T47D (cell line): ENCODE measurements around the gene CARM1.

Experiments used
- DNase-seq, 2 experiments: peaks; one replicate each; pipeline versions ENCODE4 v3.0.0 to v3.0.0-alpha.2; 2011 to 2012; ENCODE audit warnings: low read depth in 1 of 2, low spot score in 1 of 2
- JUND ChIP-seq: IDR thresholded peaks from 2 replicates; pipeline ENCODE4 v1.6.1; 2012; ENCODE audit warnings: low read depth
- in situ Hi-C: cut with HindIII; loops from 2 replicates; pipeline ENCODE4 v1.10.0; 2016; ENCODE audit warnings: low sequenced_read_pairs, low pct_unique_long_range_greater_than_20kb

The CARM1 gene

DNA sequence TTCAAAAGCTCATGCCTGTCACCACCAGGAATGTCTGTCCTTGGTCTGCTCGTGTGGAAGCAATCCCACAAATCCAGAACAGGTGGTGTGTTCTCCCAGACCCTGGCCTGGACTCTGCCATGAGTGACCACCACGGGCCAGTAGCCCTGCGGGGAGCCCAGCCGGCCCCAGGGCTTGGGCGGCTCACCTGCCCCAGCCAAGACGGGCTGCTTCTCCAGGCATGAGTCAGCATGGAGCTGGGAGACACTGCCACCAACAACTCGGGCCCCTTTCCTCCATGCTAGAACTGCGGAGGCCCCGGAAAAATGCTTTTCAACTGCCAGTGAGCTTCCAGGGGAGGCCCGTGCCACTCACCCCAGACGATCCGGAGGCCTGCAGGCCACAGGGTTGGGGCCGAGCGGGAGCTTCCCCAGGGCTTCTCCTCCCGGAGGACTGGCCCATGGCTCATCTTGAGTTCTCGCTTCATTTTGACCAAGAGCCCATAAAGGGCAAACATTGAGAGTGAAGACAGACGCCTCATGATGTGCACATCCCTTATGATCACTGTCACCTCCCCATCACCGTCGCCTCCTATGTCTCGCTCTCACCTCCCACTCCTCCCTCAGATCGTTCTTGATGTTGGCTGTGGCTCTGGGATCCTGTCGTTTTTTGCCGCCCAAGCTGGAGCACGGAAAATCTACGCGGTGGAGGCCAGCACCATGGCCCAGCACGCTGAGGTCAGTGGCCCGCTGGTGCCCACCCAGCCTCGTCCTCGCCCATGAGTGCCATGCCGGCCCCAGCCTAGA, 40.4 kb downstream of the CARM1 start:
- in situ Hi-C loops, result no loop called here
- no peak for DNase-seq
- no peak for TF ChIP-seq JUND

DNA sequence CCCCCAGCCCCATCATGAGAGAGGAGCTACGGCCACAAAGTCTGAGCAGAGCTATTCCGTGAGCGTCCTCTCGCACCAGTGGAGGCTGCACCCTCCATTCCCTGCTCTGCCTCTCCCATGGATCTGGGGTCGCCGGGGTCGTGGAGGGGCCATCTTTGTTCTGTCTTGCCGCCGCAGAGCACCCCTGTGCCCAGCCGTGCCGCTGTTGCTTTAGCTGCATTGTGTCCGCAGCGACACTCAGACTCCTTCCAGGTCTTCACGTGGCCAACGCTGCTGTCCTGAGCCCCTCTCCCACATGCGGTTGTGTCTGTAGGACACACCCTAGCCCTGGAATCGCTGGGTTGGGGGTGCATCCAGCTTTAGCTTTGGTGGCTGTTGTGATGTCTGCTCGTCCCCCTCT, 41.3 kb downstream of the CARM1 start:
- no peak for TF ChIP-seq JUND
- in situ Hi-C loops, result no loop called here
- no peak for DNase-seq

DNA sequence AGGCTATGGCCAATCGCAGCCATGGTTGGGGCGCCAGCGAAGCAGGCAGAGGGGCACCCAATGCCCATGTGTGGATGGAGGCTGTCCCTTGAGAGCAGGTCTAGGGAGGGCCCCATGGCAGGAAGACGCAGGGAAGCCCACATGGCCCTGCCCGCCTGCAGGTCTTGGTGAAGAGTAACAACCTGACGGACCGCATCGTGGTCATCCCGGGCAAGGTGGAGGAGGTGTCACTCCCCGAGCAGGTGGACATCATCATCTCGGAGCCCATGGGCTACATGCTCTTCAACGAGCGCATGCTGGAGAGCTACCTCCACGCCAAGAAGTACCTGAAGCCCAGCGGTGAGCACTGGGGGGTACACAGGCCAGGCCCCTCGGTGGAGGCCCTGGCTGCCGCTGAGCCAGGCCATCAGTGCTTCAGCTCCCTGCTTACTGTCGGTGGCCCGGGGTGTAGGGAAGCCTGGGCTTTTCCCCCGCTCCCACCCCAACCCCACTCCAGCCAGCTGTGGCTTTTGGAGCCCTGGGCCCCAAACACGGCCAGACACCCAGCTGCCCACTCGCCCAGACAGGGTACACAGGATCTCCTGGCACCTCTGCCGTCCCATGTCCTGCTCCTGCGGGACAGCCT, 42.5 kb downstream of the CARM1 start:
- in situ Hi-C loops, result no loop called here
- no peak for DNase-seq
- TF ChIP-seq JUND, result no peak

GRCh38 chr19:10915130-10916091, 44.1 kb downstream of the CARM1 start:
- no peak for TF ChIP-seq JUND
- no peak for DNase-seq
- in situ Hi-C loops, result no loop called here

- in situ Hi-C loops, result no loop called here
- no peak for DNase-seq
- no peak for TF ChIP-seq JUND
These were observed 45.2 kb downstream of the CARM1 start for GRCh38 chr19:10916602-10917001.

- DNase-seq, result no peak
- in situ Hi-C loops, result no loop called here
- no peak for TF ChIP-seq JUND
These were observed 47.0 kb downstream of the CARM1 start for GRCh38 chr19:10918359-10918758.

DNA sequence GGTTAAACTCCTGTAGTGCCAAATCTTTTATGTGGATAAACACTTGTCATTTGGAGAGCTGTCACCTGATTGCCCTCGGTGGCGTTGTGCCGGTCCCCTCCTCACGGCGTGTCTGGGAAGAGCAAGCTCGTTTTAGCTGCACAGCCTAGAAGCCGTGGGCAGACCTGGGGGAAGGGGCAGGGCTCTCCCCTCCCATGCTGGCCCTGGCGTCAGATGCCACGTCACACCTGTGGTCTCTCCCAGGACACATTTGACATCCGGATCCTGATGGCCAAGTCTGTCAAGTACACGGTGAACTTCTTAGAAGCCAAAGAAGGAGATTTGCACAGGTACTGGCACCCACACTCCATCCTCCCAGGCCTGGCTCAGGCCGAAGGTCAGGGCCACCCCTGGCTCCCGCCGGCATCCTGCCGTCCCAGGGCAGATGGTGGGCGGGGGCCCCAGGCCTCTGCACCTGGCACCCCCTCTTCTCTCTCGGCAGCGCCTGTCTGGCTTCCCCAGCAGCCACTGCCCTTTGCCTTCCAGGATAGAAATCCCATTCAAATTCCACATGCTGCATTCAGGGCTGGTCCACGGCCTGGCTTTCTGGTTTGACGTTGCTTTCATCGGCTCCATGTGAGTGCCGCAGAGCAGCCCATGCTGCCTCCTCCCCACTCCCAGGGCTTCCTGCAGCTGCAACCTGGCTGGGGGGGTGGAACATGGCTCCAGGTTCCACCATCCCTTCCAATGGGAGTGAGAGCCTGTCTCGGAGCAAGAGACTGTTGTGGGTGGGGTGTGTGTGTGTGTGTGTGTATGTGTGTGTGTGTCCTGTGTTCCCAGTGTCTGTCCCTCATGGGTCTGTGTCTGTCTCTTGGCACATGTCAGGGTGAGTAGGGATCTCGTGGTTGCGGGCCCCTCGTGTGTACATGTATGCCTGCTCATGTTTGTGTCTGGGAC, 48.3 kb downstream of the CARM1 start:
- in situ Hi-C loops, result no loop called here
- DNase-seq, result no peak
- TF ChIP-seq JUND, result no peak

GRCh38 chr19:10920288-10920655, 48.9 kb downstream of the CARM1 start:
- DNase-seq, result no peak
- in situ Hi-C loops, result no loop called here
- no peak for TF ChIP-seq JUND

GRCh38 chr19:10920781-10921180, 49.4 kb downstream of the CARM1 start:
- in situ Hi-C loops, result no loop called here
- TF ChIP-seq JUND, result no peak
- no peak for DNase-seq

DNA sequence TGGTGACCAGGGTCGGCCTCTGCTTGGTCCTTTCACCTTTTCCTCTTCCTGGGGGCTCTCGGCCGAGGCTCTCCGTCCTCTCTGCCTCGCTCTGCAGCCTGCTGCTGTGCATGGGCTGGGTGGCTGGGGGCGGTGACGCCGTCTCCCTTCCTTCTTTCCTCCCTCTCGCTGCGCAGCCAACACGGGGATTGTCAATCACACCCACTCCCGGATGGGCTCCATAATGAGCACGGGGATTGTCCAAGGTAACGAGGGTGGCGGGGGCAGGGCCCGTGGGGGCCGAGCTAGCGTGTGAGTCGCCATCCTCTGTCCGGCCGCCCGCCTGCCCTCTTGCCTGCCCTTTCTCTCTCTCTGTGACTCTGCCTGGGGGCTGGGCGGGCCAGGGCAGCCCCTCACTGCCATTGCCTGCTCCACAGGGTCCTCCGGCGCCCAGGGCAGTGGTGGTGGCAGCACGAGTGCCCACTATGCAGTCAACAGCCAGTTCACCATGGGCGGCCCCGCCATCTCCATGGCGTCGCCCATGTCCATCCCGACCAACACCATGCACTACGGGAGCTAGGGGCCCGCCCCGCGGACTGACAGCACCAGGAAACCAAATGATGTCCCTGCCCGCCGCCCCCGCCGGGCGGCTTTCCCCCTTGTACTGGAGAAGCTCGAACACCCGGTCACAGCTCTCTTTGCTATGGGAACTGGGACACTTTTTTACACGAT, 50.0 kb downstream of the CARM1 start:
- in situ Hi-C loops, result no loop called here
- DNase-seq, result no peak
- no peak for TF ChIP-seq JUND

DNA sequence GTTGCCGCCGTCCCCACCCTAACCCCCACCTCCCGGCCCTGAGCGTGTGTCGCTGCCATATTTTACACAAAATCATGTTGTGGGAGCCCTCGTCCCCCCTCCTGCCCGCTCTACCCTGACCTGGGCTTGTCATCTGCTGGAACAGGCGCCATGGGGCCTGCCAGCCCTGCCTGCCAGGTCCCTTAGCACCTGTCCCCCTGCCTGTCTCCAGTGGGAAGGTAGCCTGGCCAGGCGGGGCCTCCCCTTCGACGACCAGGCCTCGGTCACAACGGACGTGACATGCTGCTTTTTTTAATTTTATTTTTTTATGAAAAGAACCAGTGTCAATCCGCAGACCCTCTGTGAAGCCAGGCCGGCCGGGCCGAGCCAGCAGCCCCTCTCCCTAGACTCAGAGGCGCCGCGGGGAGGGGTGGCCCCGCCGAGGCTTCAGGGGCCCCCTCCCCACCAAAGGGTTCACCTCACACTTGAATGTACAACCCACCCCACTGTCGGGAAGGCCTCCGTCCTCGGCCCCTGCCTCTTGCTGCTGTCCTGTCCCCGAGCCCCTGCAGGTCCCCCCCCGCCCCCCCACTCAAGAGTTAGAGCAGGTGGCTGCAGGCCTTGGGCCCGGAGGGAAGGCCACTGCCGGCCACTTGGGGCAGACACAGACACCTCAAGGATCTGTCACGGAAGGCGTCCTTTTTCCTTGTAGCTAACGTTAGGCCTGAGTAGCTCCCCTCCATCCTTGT, 50.7 kb downstream of the CARM1 start:
- in situ Hi-C loops, result no loop called here
- DNase-seq, result no peak
- no peak for TF ChIP-seq JUND
